HG03139 (cell line): ENCODE data around the gene RAD51B.
A peak's percentile ranks its signal among the peaks of the same experiment; 100 is the strongest.

Source experiments
- ATAC-seq: cut with Tn5 transposase; IDR thresholded peaks from one replicate; pipeline ENCODE4 v1.9.1; 2021; ENCODE audit not compliant: unreplicated experiment

The RAD51B gene

GRCh38 chr14:68492381-68493151 is 673.0 kb downstream of the RAD51B start:
- ATAC-seq: no peak

- ATAC-seq: no peak
Observed at GRCh38 chr14:68493152-68493911, 673.8 kb downstream of the RAD51B start.

- no peak for ATAC-seq
Observed at GRCh38 chr14:68495101-68496039, 675.8 kb downstream of the RAD51B start.

DNA sequence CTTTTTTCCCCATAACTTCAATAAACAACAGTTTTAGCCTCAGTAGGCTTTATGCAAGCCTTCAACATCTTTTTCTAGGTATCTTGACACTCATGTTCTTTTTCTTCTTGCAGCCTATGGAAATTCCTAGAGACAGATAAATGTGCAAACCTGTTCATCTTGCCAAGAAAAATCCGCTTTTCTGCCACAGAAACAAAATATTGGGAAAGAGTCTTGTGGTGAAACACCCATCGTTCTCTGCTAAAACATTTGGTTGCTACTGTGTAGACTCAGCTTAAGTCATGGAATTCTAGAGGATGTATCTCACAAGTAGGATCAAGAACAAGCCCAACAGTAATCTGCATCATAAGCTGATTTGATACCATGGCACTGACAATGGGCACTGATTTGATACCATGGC is 677.4 kb downstream of the RAD51B start:
- ATAC-seq: no peak

- no peak for ATAC-seq
Observed at GRCh38 chr14:68499451-68499850, 679.9 kb downstream of the RAD51B start.

- no peak for ATAC-seq
Observed at GRCh38 chr14:68501171-68501570, 681.6 kb downstream of the RAD51B start.

DNA sequence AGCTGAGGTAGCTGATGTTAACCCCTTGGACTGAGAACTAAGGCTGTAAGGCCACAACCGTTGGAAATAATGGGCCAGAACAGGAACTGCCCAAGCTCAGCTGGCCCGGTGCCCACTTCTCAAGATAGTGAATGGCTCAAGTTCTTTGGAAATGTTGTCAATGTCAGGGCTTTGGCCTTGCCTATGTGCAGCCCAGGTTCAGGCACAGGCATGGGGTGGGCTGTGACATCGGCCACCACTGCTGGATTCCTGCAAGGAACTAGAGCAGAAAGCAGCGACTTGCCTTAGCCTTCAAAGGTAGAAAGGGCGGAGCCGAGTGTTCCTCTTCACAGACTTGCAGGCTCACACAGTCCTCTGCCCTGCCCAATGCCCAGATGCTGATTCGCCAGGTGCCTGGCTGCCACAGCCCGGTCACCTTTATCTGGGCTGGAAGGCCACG is 682.1 kb downstream of the RAD51B start:
- no peak for ATAC-seq

- ATAC-seq: no peak
Observed at GRCh38 chr14:68502230-68502629, 682.7 kb downstream of the RAD51B start.

DNA sequence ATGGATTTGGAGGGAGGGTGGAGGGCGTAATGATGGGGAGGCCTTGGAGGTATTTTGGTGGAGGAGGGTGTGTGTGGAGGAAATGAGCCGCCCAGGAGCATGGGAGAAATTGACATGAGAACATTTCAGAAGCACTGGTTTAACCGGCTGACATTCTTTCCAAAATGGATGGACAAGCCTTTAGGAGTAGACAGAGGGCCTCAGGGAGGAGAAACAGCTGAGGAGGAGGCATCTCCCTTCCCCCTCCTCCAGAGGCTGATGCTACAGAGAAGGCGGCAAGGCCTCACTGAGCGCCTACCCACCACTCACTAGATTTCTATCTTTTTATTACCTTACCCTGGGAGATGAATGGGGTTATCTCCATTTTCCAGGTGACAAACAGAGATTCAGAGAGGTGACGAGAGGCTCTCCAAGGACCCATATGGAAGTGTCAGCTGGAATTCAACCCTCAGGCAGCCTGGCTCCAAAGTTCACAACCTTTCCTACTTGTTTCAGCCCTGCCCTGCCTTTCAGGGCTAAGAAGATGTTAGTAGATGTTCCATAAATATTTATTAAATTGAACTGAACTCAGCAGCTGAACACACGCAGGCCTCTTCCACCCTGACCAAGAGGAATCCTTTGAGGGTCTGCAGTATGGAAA is 683.7 kb downstream of the RAD51B start:
- no peak for ATAC-seq

GRCh38 chr14:68504861-68505260 is 685.3 kb downstream of the RAD51B start:
- no peak for ATAC-seq

DNA sequence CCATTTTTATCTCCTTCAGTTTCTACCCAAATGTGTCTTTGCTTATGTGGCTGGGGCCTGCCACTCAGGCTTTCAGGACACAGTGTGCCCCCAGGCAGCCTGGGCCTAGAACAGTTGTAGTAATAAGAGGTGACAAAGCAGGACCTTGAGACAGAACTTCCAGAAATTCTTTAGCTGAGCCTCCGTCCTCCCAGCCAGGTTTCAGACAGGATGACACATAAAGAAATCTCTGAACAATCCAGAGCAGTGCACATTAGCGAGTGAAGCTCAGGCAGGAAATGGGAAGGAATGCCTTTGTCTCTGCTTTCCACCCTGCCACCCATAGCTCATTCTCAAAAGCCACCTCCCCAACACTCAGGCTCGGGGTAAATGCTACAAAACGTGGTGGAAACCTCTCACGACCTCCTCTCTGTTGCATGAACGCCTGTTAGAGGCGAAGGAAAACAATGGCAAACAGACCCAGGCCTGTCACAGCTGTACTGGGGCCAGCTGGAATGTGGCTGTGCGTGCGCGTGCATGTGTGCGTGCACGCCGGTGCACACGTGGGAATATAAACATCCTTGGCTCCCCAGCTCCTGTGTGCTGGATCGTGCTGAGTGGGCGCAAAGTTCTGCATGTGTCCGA is 686.6 kb downstream of the RAD51B start:
- ATAC-seq: peak; percentile 6

DNA sequence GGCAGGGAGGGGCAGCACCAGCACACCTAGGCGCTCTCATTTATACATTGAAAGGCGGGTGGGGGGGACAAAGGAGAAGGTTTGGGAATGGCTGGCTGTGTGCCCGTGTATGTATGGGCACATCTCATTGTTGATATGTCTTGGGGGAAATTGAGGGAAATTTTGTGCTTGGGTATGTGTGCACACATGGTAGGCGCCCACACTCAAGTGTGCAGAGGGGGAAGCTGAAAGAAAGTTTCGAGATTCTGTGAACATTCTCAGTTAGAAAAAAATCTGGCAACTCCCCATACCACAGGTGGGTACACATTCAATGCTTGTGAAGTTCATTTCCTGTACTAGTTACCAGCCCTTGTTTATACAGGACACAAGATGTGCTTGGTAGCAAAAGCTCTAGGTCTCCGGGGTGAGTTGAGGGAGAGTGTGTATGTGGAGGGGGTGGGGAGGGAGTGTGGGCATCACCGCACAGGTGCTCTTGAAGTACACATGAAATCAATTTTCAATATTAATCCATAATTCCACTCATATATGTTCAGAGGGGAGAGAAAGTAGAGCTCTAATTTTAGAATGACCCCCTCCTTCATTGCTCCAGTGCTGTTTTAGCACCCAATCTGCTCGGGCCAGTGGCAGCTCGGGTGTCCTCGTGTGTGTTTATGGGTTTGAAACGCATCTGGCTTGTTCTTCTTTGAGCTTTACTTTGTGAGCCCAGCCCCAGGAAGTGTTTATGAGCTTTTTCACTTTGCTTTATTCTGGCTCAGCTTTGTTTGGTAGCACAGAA is 687.3 kb downstream of the RAD51B start:
- ATAC-seq: peak; percentile 59

DNA sequence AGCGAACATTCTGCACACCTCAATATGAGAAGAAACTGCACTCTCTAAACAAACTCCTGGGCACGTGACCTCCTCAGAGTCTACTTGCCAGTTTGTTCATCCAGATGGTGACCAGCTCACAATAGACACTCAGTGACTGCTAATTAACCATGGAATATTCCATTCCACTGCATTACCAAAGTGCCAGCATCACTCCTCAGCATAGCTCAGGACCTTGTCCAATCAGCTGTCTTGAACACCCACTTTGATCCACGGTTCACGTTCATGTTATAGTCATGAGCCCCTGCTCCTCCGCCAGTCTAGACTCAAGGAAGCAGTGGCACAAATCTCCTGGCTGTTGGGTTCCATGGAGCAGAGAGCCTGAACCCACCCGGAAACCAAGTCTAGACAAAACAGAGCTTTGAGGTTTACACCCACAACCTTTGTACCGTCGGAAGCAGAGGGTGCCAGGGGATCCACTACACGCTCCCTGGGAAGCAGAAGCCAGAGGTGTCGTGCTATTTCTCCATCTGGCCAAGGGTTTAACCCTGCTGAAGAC is 688.0 kb downstream of the RAD51B start:
- no peak for ATAC-seq

GRCh38 chr14:68508581-68508980 is 689.0 kb downstream of the RAD51B start:
- no peak for ATAC-seq

- ATAC-seq: no peak
Observed at GRCh38 chr14:68509188-68509983, 689.8 kb downstream of the RAD51B start.

DNA sequence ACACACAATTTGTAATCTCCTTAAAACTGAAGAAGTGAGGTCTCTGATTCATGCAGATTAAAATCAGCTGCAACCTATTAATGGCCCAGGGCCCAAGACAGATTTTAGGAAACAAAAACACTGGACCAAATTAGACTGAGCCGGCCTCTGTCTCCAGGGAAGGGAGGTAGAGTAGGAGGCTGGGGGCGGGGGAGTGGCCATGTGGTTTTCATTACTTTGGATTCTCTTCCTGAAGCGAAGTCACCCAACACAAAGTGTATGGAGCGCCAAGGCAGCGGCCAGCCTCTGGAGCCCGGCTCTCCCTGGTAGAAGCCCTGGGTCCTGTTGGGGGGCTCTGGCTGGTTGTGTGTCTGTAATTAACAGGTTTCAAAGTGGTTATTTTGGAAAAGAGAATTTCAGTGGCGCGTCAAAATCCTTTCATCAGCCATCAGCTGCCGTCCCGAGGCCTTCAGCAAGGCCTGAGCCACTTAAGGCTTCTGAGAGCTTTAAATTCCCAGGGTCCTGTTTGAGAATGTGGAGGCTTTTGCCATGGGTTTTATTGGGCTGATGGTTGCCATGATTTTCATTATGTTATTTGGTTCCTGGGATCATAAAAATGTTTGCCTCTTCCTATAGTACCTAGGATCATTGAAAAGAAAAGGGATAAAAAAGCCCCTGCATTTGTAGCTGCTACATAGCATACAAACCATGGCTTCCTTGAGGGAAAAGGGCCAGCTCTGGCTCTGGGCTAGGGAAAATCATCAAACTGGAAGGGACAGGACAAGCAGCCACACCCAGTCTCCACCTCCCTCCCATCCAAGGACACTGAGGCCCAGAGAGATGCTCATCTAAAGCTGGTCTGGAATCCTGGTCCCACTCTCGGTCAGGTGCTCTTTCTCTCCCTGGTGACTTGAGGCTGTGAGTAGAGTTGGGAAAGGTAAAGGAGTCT is 690.9 kb downstream of the RAD51B start:
- ATAC-seq: no peak
